SK-N-SH (cell line): ENCODE results near the gene STIL. TPM values are rescaled to one million over a fixed set of nuclear protein-coding genes. Genes with fewer than 3 reads are reported as not detected.
A peak's percentile ranks its signal among the peaks of the same experiment; 100 is the strongest.

Experiments
- CTCF ChIA-PET: fragments of 300-600, 350-600 bp; formaldehyde crosslinking; extraction: SDS; loops from one replicate; lab custom pipeline; 2021; lab: Yijun Ruan, JAX
- POLR2A ChIA-PET: fragments of 350-600 bp; sonication (Branson Sonifier 250); formaldehyde crosslinking; extraction: SDS; loops from one replicate; lab custom pipeline; 2020; ENCODE audit warnings: antibody characterized with exemption, inconsistent platforms; lab: Yijun Ruan, JAX
- DNase-seq: peaks from one replicate; pipeline ENCODE4 v3.0.0; 2012
- H2AFZ ChIP-seq: fragments of 200-600 bp; sonication (generic); 2 replicates; pipeline ENCODE4 v1.8.1; 2016; ENCODE audit warnings: antibody characterized with exemption, mild to moderate bottlenecking, low read depth
- H3F3A ChIP-seq: fragments of 200-600 bp; sonication (generic); replicated peaks from 2 replicates; pipeline ENCODE3; 2016; ENCODE audit warnings: antibody characterized with exemption, mild to moderate bottlenecking; ENCODE audit not compliant: insufficient read depth
- H3K27ac ChIP-seq, 2 experiments: fragments of 200-500 bp in 1 of 2; fragments of 200-600 bp in 1 of 2; sonication (Bioruptor generic) in 1 of 2; sonication (generic), shearing (Covaris generic) in 1 of 2; 2 replicates each; pipeline versions ENCODE4 v1.5.1 to v1.6.1; 2014 to 2016; ENCODE audit warnings: low read depth in 2 of 2, inconsistent platforms in 1 of 2, low read length in 1 of 2, mild to moderate bottlenecking in 1 of 2, mixed read lengths in 1 of 2
- H3K27me3 ChIP-seq: fragments of 200-600 bp; sonication (generic), shearing (Covaris generic); 2 replicates; pipeline ENCODE4 v1.6.1; 2016; ENCODE audit warnings: mixed run types; ENCODE audit not compliant: insufficient read depth
- H3K36me3 ChIP-seq, 2 experiments: fragments of 200-500 bp in 1 of 2; fragments of 200-600 bp in 1 of 2; sonication (Bioruptor generic) in 1 of 2; sonication (generic) in 1 of 2; replicated peaks in 1 of 2; 2 replicates each; pipeline versions ENCODE3 to v1.5.1; 2014 to 2016; ENCODE audit warnings: low read length in 1 of 2, mild to moderate bottlenecking in 1 of 2; ENCODE audit not compliant: insufficient read depth in 2 of 2, control insufficient read depth in 1 of 2
- H3K4me1 ChIP-seq, 2 experiments: fragments of 200-500 bp in 1 of 2; fragments of 200-600 bp in 1 of 2; sonication (Bioruptor generic) in 1 of 2; sonication (generic), shearing (Covaris generic) in 1 of 2; 2 replicates each; pipeline versions ENCODE4 v1.5.1 to v1.6.1; 2014 to 2016; ENCODE audit warnings: low read depth in 1 of 2, low read length in 1 of 2, mixed run types in 1 of 2; ENCODE audit not compliant: insufficient read depth in 2 of 2, control insufficient read depth in 1 of 2
- H3K4me2 ChIP-seq: fragments of 200-600 bp; sonication (generic), shearing (Covaris generic); 2 replicates; pipeline ENCODE4 v1.6.1; 2017; ENCODE audit warnings: mixed run types
- H3K4me3 ChIP-seq, 2 experiments: fragments of 200-500 bp in 1 of 2; fragments of 200-600 bp in 1 of 2; sonication (Bioruptor generic) in 1 of 2; sonication (generic), shearing (Covaris generic) in 1 of 2; 2 replicates each; pipeline versions ENCODE4 v1.5.1 to v1.8.1; 2014 to 2016; ENCODE audit warnings: low read depth in 2 of 2, inconsistent platforms in 1 of 2, low read length in 1 of 2, mild to moderate bottlenecking in 1 of 2, mixed read lengths in 1 of 2, moderate library complexity in 1 of 2
- H3K79me2 ChIP-seq: fragments of 200-600 bp; sonication (generic); 2 replicates; pipeline ENCODE4 v1.8.1; 2017; ENCODE audit warnings: mild to moderate bottlenecking; ENCODE audit not compliant: insufficient read depth
- H3K9ac ChIP-seq: fragments of 200-600 bp; sonication (generic); 2 replicates; pipeline ENCODE4 v1.6.1; 2017; ENCODE audit warnings: mixed run types
- H3K9me2 ChIP-seq: fragments of 200-600 bp; sonication (generic); 2 replicates; pipeline ENCODE4 v1.6.1; 2017; ENCODE audit warnings: mixed run types
- H3K9me3 ChIP-seq: fragments of 200-600 bp; sonication (generic); 2 replicates; pipeline ENCODE4 v1.6.1; 2017; ENCODE audit warnings: mixed run types, mild to moderate bottlenecking, moderate library complexity
- H4K20me1 ChIP-seq: fragments of 200-600 bp; sonication (generic); 2 replicates; pipeline ENCODE4 v1.6.1; 2017; ENCODE audit warnings: mild to moderate bottlenecking, mixed run types; ENCODE audit not compliant: insufficient read depth
- EZH2phosphoT487 ChIP-seq: fragments of 200-600 bp; sonication (generic); IDR thresholded peaks from 2 replicates; pipeline ENCODE4 v1.6.1; 2017; ENCODE audit warnings: low read depth, mixed run types, mild to moderate bottlenecking, antibody characterized with exemption, moderate library complexity, borderline replicate concordance
- GABPA ChIP-seq: IDR thresholded peaks from 2 replicates; pipeline ENCODE4 v1.4.0; 2012; ENCODE audit warnings: low read depth, mild to moderate bottlenecking
- NRF1 ChIP-seq: IDR thresholded peaks from 2 replicates; pipeline ENCODE4 v1.6.1; 2012; ENCODE audit warnings: low read depth, mild to moderate bottlenecking, low read length
- RAD21 ChIP-seq: IDR thresholded peaks from 2 replicates; pipeline ENCODE4 v1.6.1; 2012; ENCODE audit warnings: mild to moderate bottlenecking, low read length
- RFX5 ChIP-seq: IDR thresholded peaks from 2 replicates; pipeline ENCODE4 v1.6.1; 2012; ENCODE audit warnings: mild to moderate bottlenecking, improper control_type of control experiment, low read length
- TAF1 ChIP-seq: IDR thresholded peaks from 2 replicates; pipeline ENCODE4 v1.6.1; 2012; ENCODE audit warnings: low read depth, mild to moderate bottlenecking, low read length, moderate library complexity, borderline replicate concordance
- WGBS: methylation state at CpG from one replicate; pipeline ENCODE4 v1.1.6; 2017; ENCODE audit warnings: low lambda C conversion rate; 5-methylcytosine and 5-hydroxymethylcytosine counted together
- polyA plus RNA-seq, 3 experiments: library from polyadenylated mRNA; depleted of rRNA; stranded (reverse); fragments of >200 nt; gene quantifications; 2 replicates each; pipeline ENCODE4 v1.2.3, GENCODE V29; 2012
- TF ChIP-seq, protein P1 (sequence below): fragments of 200-600 bp; sonication (generic); IDR thresholded peaks from 2 replicates; pipeline ENCODE4 v1.6.1; 2017; ENCODE audit warnings: antibody characterized with exemption, mild to moderate bottlenecking, moderate library complexity

STIL gene
- polyA plus RNA-seq, 1 of the 3 experiments (the other 2 are of a cell fraction) = 4.9 TPM

DNA sequence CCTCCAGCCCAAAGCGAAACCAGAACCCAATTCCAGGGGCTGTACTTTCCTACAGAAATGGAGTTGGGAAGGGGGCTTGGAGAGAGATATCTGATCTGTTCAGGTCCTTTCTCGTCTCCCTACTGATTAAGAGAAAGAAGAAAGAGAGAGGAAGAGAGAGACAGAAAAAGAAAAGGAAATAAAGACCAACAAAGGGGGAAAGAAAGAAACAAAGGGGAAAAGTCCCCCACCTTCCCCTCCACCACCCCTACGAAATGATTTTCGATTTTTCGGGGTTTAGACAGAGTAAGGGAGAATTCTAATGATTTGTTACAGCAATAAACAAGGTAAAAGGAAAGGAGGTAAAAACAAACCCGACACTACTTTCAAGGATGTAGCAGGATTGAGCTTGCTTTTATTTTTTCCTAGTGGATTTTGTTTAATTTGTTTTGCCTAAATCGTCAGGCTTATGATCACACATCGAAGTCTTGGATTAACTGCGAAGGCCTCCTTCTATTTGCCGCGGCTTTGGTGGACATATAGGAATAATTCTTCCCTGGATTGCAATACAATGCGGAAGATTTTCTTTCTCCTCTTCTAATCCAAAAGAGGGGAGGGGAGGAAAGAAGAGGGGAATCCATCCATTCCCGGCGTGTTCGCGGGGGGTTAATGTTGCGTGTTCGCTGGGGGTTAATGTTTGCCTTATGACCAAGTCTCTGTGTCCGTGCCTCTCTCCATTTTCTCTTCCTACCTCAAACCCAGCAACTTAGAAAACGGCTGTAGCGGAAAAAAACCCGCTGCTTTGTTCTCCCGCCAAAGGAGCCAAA lies 83.9 kb downstream of the STIL start:
- no peak overlapping the region for H3K9ac ChIP-seq
- 0 out of 2 replicates have a peak, but pooled peaks cover 5% of the 10 kb centered on the region for H4K20me1 ChIP-seq
- no peaks in the 10 kb centered on the region for H3F3A ChIP-seq
- no peak for TF ChIP-seq GABPA
- TF ChIP-seq EZH2phosphoT487 = peak; percentile 98; the same call in 1 of the 2 replicates
- TF ChIP-seq NRF1 = no peak
- DNase-seq = no peak
- POLR2A ChIA-PET = no interaction called here
- no peak overlapping the region for H2AFZ ChIP-seq
- no peak overlapping the region for H3K4me3 ChIP-seq
- H3K4me1 ChIP-seq = peaks cover 0 to 2% of the 10 kb centered on the region in 2 experiments; a peak in 1 of 4 replicates
- CTCF ChIA-PET = interaction anchor here (0.7 to 1.1 kb wide), 4 partner anchors 13 to 57 kb away, joined by 3 to 4 read pairs (median 3); no protein-coding TSS in a partner anchor
- H3K36me3 ChIP-seq = no peaks in the 10 kb centered on the region
- H3K9me2 ChIP-seq = no peaks in the 10 kb centered on the region
- peaks cover 94% of the 10 kb centered on the region for H3K27me3 ChIP-seq
- H3K4me2 ChIP-seq = no peak overlapping the region
- H3K27ac ChIP-seq = no peak overlapping the region
- no peaks in the 10 kb centered on the region for H3K9me3 ChIP-seq
- no peaks in the 10 kb centered on the region for H3K79me2 ChIP-seq
- 20% methylated on average over 23 of the region's 23 CpGs for WGBS

DNA sequence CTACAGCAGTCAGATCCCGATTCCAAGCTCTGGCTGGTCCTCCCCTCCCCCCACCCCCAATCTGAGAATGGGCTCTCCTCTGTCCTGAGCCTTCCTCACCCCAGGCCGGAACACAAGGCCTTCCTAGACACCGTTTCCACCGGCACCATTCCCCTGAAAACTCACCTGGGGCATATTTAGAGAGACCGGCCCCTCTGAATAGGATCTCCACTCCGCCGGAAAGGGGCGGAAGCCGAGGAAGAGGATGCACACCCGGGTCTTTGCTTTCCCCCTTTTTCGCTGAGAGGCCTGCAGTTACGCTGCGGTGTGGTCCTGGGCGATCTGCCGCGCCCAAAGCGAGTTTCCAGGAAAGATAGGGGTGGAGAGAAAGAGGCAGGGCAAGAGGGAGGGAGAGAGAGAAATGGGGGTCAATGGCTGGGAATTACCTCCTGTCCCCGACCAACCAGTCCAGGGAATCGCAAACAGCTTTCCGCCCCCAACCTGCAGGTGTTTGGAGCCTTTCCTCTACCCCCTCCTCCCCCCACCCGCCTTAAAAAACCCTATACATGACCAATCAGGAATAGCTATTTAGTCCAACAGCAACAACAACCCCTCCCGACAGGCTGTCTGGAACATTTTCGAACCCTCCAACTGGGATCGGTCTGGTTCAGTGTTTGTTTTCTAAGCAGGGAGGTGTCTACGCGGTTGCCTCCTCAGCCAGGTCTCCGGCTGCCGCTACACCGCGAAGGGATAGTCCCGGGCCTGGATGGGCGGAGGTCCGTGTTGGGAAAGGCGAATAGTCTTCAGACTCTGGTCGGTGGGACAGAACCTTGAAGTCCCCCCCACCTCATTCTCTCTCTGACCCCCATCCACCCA lies 84.7 kb downstream of the STIL start:
- no peaks in the 10 kb centered on the region for H3K9me2 ChIP-seq
- no peak overlapping the region for H3K4me2 ChIP-seq
- POLR2A ChIA-PET = no interaction called here
- H3F3A ChIP-seq = no peaks in the 10 kb centered on the region
- WGBS = 66% methylated on average over 29 of the region's 35 CpGs
- H3K9me3 ChIP-seq = no peaks in the 10 kb centered on the region
- no peak overlapping the region for H3K27ac ChIP-seq
- H4K20me1 ChIP-seq = 0 out of 2 replicates have a peak, but pooled peaks cover 5% of the 10 kb centered on the region
- no peaks in the 10 kb centered on the region for H3K36me3 ChIP-seq
- no peak overlapping the region for H3K4me3 ChIP-seq
- no peak overlapping the region for H3K9ac ChIP-seq
- peaks cover 97% of the 10 kb centered on the region for H3K27me3 ChIP-seq
- CTCF ChIA-PET = interaction anchor here (0.7 to 3.3 kb wide), 5 partner anchors 12 to 57 kb away, joined by 3 to 10 read pairs (median 3); no protein-coding TSS in a partner anchor
- no peak overlapping the region for H2AFZ ChIP-seq
- TF ChIP-seq RFX5 = no peak
- TF ChIP-seq TAF1 = no peak
- TF ChIP-seq, protein P1, sequence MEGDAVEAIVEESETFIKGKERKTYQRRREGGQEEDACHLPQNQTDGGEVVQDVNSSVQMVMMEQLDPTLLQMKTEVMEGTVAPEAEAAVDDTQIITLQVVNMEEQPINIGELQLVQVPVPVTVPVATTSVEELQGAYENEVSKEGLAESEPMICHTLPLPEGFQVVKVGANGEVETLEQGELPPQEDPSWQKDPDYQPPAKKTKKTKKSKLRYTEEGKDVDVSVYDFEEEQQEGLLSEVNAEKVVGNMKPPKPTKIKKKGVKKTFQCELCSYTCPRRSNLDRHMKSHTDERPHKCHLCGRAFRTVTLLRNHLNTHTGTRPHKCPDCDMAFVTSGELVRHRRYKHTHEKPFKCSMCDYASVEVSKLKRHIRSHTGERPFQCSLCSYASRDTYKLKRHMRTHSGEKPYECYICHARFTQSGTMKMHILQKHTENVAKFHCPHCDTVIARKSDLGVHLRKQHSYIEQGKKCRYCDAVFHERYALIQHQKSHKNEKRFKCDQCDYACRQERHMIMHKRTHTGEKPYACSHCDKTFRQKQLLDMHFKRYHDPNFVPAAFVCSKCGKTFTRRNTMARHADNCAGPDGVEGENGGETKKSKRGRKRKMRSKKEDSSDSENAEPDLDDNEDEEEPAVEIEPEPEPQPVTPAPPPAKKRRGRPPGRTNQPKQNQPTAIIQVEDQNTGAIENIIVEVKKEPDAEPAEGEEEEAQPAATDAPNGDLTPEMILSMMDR = no peak
- no peak for TF ChIP-seq RAD21
- TF ChIP-seq, all 33 proteins: peak for 0
- Histone ChIP-seq H3K4me1 (peaks cover 0 to 6% of the 10 kb centered on the region in 2 experiments; a peak in 1 of 4 replicates), H3K79me2 (no peaks in the 10 kb centered on the region)
- no peak for DNase-seq
